OCI-LY3 (cell line): ENCODE results near the gene CTTN.

Experiments used
- H2AFZ ChIP-seq: fragments of 200-600, 300-600 bp; shearing (Covaris generic); 2 replicates; pipeline ENCODE4 v1.6.0; 2014; ENCODE audit warnings: antibody characterized with exemption, low read depth, low read length
- H3K27ac ChIP-seq: fragments of 200-600, 300-600 bp; sonication (generic); 2 replicates; pipeline ENCODE4 v1.5.1; 2014; ENCODE audit warnings: mild to moderate bottlenecking, low read length, moderate library complexity, mixed read lengths
- H3K27me3 ChIP-seq: fragments of 200-600, 300-600 bp; sonication (generic); 2 replicates; pipeline ENCODE4 v1.6.1; 2014; ENCODE audit warnings: low read depth, low read length, mixed read lengths
- H3K36me3 ChIP-seq: fragments of 200-600, 300-600 bp; sonication (generic); replicated peaks from 2 replicates; pipeline ENCODE3; 2014; ENCODE audit warnings: low read depth, low read length, mixed read lengths
- H3K4me1 ChIP-seq: fragments of 300-600, 200-600 bp; sonication (generic); 2 replicates; pipeline ENCODE4 v1.6.1; 2014; ENCODE audit warnings: low read length, mixed read lengths
- H3K4me2 ChIP-seq: fragments of 200-600, 300-600 bp; sonication (generic); 2 replicates; pipeline ENCODE4 v1.6.1; 2014; ENCODE audit warnings: low read length, mixed read lengths
- H3K4me3 ChIP-seq: fragments of 300-600, 200-600 bp; sonication (generic); 2 replicates; pipeline ENCODE4 v1.5.1; 2014; ENCODE audit warnings: antibody characterized with exemption, mild to moderate bottlenecking, low read length, moderate library complexity
- H3K79me2 ChIP-seq: fragments of 300-600, 200-600 bp; shearing (Covaris generic); 2 replicates; pipeline ENCODE4 v1.6.1; 2014; ENCODE audit warnings: mild to moderate bottlenecking, low read length, mixed read lengths
- H3K9ac ChIP-seq: fragments of 300-600, 200-600 bp; shearing (Covaris generic); 2 replicates; pipeline ENCODE4 v1.6.0; 2014; ENCODE audit warnings: mild to moderate bottlenecking, low read length, moderate library complexity
- H3K9me3 ChIP-seq: fragments of 200-600, 300-600 bp; shearing (Covaris generic); 2 replicates; pipeline ENCODE4 v1.6.1; 2014; ENCODE audit warnings: low read length, mixed read lengths; ENCODE audit not compliant: insufficient read depth
- H4K20me1 ChIP-seq: fragments of 200-600, 300-600 bp; sonication (generic); 2 replicates; pipeline ENCODE4 v1.6.1; 2016; ENCODE audit warnings: low read length, mixed read lengths; ENCODE audit not compliant: insufficient read depth
- EZH2phosphoT487 ChIP-seq: fragments of 200-600 bp; shearing (Covaris generic); IDR thresholded peaks from 2 replicates; pipeline ENCODE4 v1.6.1; 2018; ENCODE audit warnings: antibody characterized with exemption, mixed run types, low read depth
- TF ChIP-seq, protein P1 (sequence below): fragments of 200-600, 300-600 bp; sonication (generic); IDR thresholded peaks from 2 replicates; pipeline ENCODE4 v1.5.1; 2014; ENCODE audit warnings: antibody characterized with exemption, low read length, low read depth

CTTN gene

DNA sequence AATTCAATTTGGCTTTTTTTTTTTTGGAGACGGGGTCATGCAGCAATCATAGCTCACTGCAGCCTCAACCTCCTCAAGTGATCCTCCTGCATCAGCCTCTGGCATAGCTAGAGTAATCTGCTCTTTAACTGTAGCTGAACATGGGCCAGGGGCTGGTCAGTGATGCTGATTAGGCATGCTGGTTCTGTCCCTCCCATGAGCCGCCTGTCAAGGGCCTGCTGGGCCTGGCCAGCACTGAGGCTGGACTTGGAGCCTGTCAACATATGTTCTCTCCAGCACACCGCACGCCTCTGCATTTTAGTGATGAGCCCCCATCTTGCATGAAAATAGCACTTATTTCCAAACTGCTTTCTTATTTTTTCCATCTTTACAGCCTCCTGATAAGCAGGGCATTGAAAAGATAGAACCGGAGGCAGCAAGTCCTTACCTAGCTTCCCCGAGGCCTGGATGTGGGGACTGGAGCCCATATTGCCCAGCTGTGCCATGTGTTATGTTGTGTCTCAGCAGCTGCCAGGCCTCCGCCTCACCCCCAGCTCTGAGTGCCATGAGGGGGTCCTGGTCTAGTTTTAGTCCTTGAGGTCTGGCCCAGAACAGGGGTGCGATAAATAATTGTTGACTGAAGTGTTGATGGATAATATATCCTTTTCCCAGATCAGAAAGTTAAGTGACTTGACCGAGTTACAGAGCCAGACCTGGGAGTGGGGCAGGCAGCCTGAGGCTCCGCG is 80.0 kb downstream of the CTTN start:
- H2AFZ ChIP-seq: no peak overlapping the region
- no peak overlapping the region for H3K4me3 ChIP-seq
- no peaks in the 10 kb centered on the region for H3K27me3 ChIP-seq
- TF ChIP-seq, protein P1, sequence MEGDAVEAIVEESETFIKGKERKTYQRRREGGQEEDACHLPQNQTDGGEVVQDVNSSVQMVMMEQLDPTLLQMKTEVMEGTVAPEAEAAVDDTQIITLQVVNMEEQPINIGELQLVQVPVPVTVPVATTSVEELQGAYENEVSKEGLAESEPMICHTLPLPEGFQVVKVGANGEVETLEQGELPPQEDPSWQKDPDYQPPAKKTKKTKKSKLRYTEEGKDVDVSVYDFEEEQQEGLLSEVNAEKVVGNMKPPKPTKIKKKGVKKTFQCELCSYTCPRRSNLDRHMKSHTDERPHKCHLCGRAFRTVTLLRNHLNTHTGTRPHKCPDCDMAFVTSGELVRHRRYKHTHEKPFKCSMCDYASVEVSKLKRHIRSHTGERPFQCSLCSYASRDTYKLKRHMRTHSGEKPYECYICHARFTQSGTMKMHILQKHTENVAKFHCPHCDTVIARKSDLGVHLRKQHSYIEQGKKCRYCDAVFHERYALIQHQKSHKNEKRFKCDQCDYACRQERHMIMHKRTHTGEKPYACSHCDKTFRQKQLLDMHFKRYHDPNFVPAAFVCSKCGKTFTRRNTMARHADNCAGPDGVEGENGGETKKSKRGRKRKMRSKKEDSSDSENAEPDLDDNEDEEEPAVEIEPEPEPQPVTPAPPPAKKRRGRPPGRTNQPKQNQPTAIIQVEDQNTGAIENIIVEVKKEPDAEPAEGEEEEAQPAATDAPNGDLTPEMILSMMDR: no peak
- TF ChIP-seq EZH2phosphoT487: no peak
- H3K79me2 ChIP-seq: no peaks in the 10 kb centered on the region
- no peaks in the 10 kb centered on the region for H3K36me3 ChIP-seq
- H3K4me1 ChIP-seq: peaks cover 7% of the 10 kb centered on the region
- no peaks in the 10 kb centered on the region for H4K20me1 ChIP-seq
- no peak overlapping the region for H3K9ac ChIP-seq
- H3K9me3 ChIP-seq: no peaks in the 10 kb centered on the region
- no peak overlapping the region for H3K4me2 ChIP-seq
- no peak overlapping the region for H3K27ac ChIP-seq

DNA sequence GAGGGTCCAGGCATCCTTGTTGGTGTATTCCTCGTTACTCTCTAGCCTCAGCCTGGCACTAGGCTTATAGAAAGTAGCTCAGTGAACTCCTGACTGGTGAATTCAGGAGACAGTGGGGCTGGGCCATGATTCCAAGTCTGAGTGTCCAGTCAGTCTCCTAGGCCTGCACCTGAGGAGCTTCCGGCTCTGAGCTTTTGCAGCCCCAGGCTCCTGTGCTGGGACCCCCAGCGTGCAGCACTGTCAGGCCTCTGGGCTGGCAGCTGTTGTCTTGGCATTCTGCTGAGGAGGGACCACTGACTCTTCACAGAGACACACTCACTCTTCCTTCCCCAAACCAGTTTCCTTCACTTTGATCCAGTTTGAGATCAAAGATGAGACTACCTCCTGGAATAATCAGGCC is 82.4 kb downstream of the CTTN start:
- Histone ChIP-seq H3K4me3 (no peak overlapping the region), H3K4me1 (peaks cover 15% of the 10 kb centered on the region), H3K79me2 (no peaks in the 10 kb centered on the region), H3K9me3 (no peaks in the 10 kb centered on the region), H3K27ac (no peak overlapping the region), H3K9ac (no peak overlapping the region), H2AFZ (no peak overlapping the region), H4K20me1 (no peaks in the 10 kb centered on the region), H3K4me2 (no peak overlapping the region), H3K36me3 (no peaks in the 10 kb centered on the region), H3K27me3 (no peaks in the 10 kb centered on the region; the same call in 1 of the 2 replicates)
- TF ChIP-seq, protein P1: no peak
- no peak for TF ChIP-seq EZH2phosphoT487

DNA sequence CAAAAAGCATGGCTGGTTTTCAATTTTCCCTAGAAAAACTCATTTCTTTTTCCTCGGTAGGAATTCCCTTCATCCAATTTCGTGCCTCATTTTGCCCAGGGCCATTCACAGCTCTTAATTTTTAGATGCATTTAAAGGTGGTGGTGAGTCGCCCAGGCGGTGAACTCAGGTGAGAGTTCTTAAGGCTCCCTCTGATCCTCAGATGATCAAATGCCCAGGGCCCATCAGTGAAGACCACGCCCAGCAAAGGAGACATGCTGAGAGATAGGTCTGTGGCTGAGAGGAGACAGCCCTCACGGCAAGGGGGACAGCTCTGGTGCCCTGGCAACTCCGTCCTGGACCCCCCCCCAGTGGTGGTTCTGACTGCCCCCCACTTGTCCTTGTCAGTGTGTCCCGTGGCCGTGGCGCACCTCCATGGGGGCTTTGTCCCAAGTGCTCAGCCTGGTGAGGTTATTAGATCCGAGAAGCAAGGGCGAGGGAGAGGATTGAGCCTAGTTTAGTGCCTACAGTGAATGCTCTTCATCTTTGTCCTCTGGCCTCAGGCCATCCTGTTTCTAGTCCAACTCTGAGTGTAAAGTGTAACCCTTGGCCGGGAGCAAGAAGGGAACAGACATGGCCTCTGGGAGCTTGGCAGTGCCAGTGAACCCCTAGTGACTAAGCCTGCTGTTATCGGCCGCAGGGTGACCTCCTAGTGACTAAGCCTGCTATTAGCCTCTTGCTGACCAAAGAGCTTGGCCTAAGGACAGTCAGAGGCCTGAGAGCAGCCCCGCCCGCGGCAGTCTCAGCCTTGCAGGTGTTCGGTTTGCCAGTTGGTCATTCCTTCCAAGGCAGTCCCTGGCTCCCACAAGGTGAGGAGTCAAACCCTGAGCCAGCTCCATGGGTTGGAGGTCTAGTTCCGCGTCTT is 83.5 kb downstream of the CTTN start:
- no peak overlapping the region for H3K4me2 ChIP-seq
- no peak for TF ChIP-seq EZH2phosphoT487
- TF ChIP-seq, protein P1: no peak
- no peak overlapping the region for H3K9ac ChIP-seq

DNA sequence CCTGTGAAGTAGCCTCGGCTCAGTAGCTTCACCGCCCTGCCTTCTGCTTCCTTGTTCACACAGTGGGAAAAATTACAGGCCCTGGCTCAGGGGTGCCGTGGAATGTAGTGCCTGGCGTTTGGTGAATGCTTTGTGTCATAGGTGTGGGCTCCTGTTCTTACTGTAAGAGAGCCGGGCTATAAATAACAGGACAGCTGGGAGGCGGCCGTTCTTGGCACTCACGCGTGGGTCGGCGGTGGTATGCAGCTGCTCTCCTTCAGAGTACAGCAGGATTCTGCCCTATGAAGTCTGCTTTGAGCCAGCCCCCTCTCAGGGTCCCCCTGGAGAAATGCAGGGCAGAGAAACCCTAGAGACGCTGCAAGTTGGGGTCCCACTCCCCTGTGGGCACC is 84.2 kb downstream of the CTTN start:
- Histone ChIP-seq H3K4me2 (no peak overlapping the region), H2AFZ (no peak overlapping the region), H3K79me2 (no peaks in the 10 kb centered on the region), H3K27me3 (no peaks in the 10 kb centered on the region; the same call in 1 of the 2 replicates), H3K27ac (no peak overlapping the region), H3K4me1 (peaks cover 15% of the 10 kb centered on the region), H3K9me3 (no peaks in the 10 kb centered on the region), H4K20me1 (no peaks in the 10 kb centered on the region), H3K36me3 (no peaks in the 10 kb centered on the region), H3K9ac (no peak overlapping the region), H3K4me3 (no peak overlapping the region)
- TF ChIP-seq EZH2phosphoT487: no peak
- TF ChIP-seq, protein P1: no peak

More for the DNA sequence above, 83.5 kb downstream of the CTTN start:
- no peaks in the 10 kb centered on the region for H3K79me2 ChIP-seq
- no peak overlapping the region for H3K4me3 ChIP-seq
- H2AFZ ChIP-seq: no peak overlapping the region
- H3K36me3 ChIP-seq: no peaks in the 10 kb centered on the region
- no peaks in the 10 kb centered on the region for H3K9me3 ChIP-seq
- no peaks in the 10 kb centered on the region; the same call in 1 of the 2 replicates for H3K27me3 ChIP-seq
- H4K20me1 ChIP-seq: no peaks in the 10 kb centered on the region
- H3K4me1 ChIP-seq: peaks cover 15% of the 10 kb centered on the region
- no peak overlapping the region for H3K27ac ChIP-seq
